22Rv1 (cell line): ENCODE results near the gene FAM210A.

Source experiments
- H3K27ac ChIP-seq: fragments of 450-650 bp; 2 replicates; pipeline ENCODE4 v1.5.1; 2017
- ZFX ChIP-seq: fragments of 450-650 bp; IDR thresholded peaks from 2 replicates; pipeline ENCODE4 v1.6.1; 2017; ENCODE audit warnings: antibody characterized with exemption, borderline replicate concordance
- TF ChIP-seq, protein P1 (sequence below): fragments of 450-650 bp; IDR thresholded peaks from 2 replicates; pipeline ENCODE4 v1.5.1; 2017; ENCODE audit warnings: mild to moderate bottlenecking

The FAM210A gene

DNA sequence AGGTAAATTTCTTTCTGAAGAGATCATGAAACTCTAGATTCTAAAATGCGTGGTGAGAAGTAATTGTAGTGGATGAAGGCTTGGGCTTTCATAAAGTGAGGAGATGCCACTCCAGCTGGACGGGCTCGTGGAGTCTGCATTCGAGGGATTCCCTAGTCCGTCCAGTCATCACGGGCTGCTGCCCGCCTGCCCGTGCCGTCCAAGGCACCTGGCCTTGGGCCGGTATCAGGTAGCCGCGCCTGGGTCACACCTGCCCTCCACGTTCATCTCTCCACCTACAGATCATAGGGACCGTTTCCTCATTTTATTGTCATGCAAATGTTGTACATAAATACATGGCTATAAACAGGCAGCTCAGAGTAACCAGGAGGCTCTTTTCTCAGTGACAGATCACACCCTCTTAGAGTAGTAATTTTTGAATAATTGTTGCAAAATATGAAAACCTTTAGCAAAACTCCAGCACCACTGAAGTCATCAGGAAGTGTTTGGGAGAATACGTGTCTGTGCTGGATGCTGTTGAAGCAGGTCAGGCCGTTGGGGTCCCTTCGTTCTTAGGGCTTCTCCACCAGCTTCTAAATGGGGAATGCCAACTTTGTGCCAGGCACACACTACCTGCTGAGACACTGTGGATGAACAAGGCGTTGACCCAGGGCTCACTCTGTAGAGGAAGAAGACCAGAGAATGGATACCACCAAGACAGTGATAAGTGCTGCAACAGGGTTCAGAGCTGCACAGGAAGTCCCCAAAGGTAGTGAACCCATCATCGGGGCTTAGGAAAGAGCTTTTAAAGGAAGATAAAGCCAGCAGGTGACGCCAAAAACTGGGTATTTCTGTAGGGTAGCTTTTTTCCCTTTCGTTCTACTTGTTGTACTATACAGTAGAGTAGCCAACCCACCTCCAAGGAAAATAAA, 112.5 kb downstream of the FAM210A start:
- H3K27ac ChIP-seq, result no peak overlapping the region
- TF ChIP-seq, protein P1, sequence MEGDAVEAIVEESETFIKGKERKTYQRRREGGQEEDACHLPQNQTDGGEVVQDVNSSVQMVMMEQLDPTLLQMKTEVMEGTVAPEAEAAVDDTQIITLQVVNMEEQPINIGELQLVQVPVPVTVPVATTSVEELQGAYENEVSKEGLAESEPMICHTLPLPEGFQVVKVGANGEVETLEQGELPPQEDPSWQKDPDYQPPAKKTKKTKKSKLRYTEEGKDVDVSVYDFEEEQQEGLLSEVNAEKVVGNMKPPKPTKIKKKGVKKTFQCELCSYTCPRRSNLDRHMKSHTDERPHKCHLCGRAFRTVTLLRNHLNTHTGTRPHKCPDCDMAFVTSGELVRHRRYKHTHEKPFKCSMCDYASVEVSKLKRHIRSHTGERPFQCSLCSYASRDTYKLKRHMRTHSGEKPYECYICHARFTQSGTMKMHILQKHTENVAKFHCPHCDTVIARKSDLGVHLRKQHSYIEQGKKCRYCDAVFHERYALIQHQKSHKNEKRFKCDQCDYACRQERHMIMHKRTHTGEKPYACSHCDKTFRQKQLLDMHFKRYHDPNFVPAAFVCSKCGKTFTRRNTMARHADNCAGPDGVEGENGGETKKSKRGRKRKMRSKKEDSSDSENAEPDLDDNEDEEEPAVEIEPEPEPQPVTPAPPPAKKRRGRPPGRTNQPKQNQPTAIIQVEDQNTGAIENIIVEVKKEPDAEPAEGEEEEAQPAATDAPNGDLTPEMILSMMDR, result no peak
- no peak for TF ChIP-seq ZFX
